GM12801 (cell line): Measurements from ENCODE around the gene CFAP77.

ENCODE experiments used
- CTCF ChIP-seq: IDR thresholded peaks from one replicate; pipeline ENCODE4 v1.5.1; 2011; ENCODE audit warnings: control low read depth; ENCODE audit not compliant: insufficient read length; ENCODE audit errors: extremely low read depth

The CFAP77 gene

GRCh38 chr9:132560616-132561202 is 150.7 kb downstream of the CFAP77 start:
- TF ChIP-seq CTCF = no peak

- no peak for TF ChIP-seq CTCF
Measured at GRCh38 chr9:132562306-132562573, 152.2 kb downstream of the CFAP77 start.

GRCh38 chr9:132564526-132564925 is 154.5 kb downstream of the CFAP77 start:
- no peak for TF ChIP-seq CTCF

- no peak for TF ChIP-seq CTCF
Measured at GRCh38 chr9:132571806-132572600, 162.0 kb downstream of the CFAP77 start.

- TF ChIP-seq CTCF = no peak
Measured at GRCh38 chr9:132572921-132573320, 162.9 kb downstream of the CFAP77 start.

- TF ChIP-seq CTCF = no peak
Measured at GRCh38 chr9:132575005-132575609, 165.1 kb downstream of the CFAP77 start.

- no peak for TF ChIP-seq CTCF
Measured at GRCh38 chr9:132575811-132576210, 165.8 kb downstream of the CFAP77 start.
